GM12892 (cell line): Measurements from ENCODE around the gene TC2N.

Experiments
- POLR2A ChIP-seq: IDR thresholded peaks from 2 replicates; pipeline ENCODE4 v1.6.1; 2011; ENCODE audit warnings: low read depth, low read length, control low read depth
- POLR2AphosphoS5 ChIP-seq: IDR thresholded peaks from 2 replicates; pipeline ENCODE4 v1.6.1; 2011; ENCODE audit warnings: low read depth, low read length, control low read depth
- TAF1 ChIP-seq: IDR thresholded peaks from 2 replicates; pipeline ENCODE4 v1.6.1; 2011; ENCODE audit warnings: low read depth, mild to moderate bottlenecking, control low read depth, low read length, borderline replicate concordance

- TF ChIP-seq POLR2AphosphoS5: no peak
- no peak for TF ChIP-seq POLR2A
- TF ChIP-seq TAF1: no peak
Measured at GRCh38 chr14:91754819-91755218, 112.5 kb downstream of the TC2N start.
